H9 (cell line): ENCODE measurements around the gene ZCCHC10. TPM values are rescaled to one million over a fixed set of nuclear protein-coding genes. Genes with fewer than 3 reads are reported as not detected.
"Not testable (repeated sequence)": the region's sequence is repeated elsewhere in the genome, so short reads cannot be mapped to it uniquely, and the experiment has no call there.

Experiments used
- DNase-seq: peaks from one replicate; pipeline ENCODE4 v3.0.0-alpha.2; 2017
- H2AFZ ChIP-seq: one replicate; pipeline ENCODE4 v1.6.1; 2013; ENCODE audit warnings: mild to moderate bottlenecking, low read length, control low read depth, moderate library complexity
- H2AK5ac ChIP-seq: 2 replicates; pipeline ENCODE4 v1.6.1; 2013; ENCODE audit warnings: low read length, control low read depth, mixed read lengths; ENCODE audit not compliant: insufficient read length
- H2BK120ac ChIP-seq: one replicate; pipeline ENCODE4 v1.6.1; 2013; ENCODE audit warnings: low read depth, mild to moderate bottlenecking, low read length, control low read depth, inconsistent platforms; ENCODE audit not compliant: poor library complexity, severe bottlenecking
- H2BK12ac ChIP-seq: 2 replicates; pipeline ENCODE4 v1.6.1; 2013; ENCODE audit warnings: low read length, control low read depth, mixed read lengths, low read depth; ENCODE audit not compliant: insufficient read length
- H2BK15ac ChIP-seq: 2 replicates; pipeline ENCODE4 v1.6.1; 2013; ENCODE audit warnings: low read depth, low read length, control low read depth
- H2BK20ac ChIP-seq: one replicate; pipeline ENCODE4 v1.6.1; 2013; ENCODE audit warnings: low read depth, mild to moderate bottlenecking, low read length, control low read depth, inconsistent platforms; ENCODE audit not compliant: poor library complexity, severe bottlenecking
- H2BK5ac ChIP-seq: 2 replicates; pipeline ENCODE4 v1.6.1; 2013; ENCODE audit warnings: low read length, control low read depth, mixed read lengths; ENCODE audit not compliant: insufficient read length
- H3K14ac ChIP-seq: 2 replicates; pipeline ENCODE4 v1.6.1; 2013; ENCODE audit warnings: low read length, control low read depth; ENCODE audit not compliant: insufficient read depth
- H3K18ac ChIP-seq: 2 replicates; pipeline ENCODE4 v1.6.1; 2013; ENCODE audit warnings: low read depth, mild to moderate bottlenecking, mixed read lengths, low read length, control low read depth; ENCODE audit not compliant: insufficient read length
- H3K23ac ChIP-seq: 2 replicates; pipeline ENCODE4 v1.6.1; 2013; ENCODE audit warnings: low read length, control low read depth, mixed read lengths, low read depth; ENCODE audit not compliant: insufficient read length
- H3K23me2 ChIP-seq: 2 replicates; pipeline ENCODE4 v1.6.1; 2013; ENCODE audit warnings: low read depth, mild to moderate bottlenecking, mixed read lengths, low read length, control low read depth; ENCODE audit not compliant: insufficient read length, poor library complexity, severe bottlenecking
- H3K27ac ChIP-seq: 2 replicates; pipeline ENCODE4 v1.5.1; 2013; ENCODE audit warnings: low read length, control low read depth, mixed read lengths, low read depth; ENCODE audit not compliant: insufficient read length
- H3K27me3 ChIP-seq: 2 replicates; pipeline ENCODE4 v1.6.1; 2013; ENCODE audit warnings: low read length, control low read depth, inconsistent platforms; ENCODE audit not compliant: insufficient read depth
- H3K4ac ChIP-seq: 2 replicates; pipeline ENCODE4 v1.6.1; 2013; ENCODE audit warnings: low read depth, mild to moderate bottlenecking, control low read depth, inconsistent platforms, low read length, moderate library complexity
- H3K4me1 ChIP-seq: 2 replicates; pipeline ENCODE4 v1.6.1; 2013; ENCODE audit warnings: low read length, control low read depth, inconsistent platforms; ENCODE audit not compliant: insufficient read depth
- H3K4me2 ChIP-seq: 2 replicates; pipeline ENCODE4 v1.6.1; 2013; ENCODE audit warnings: low read length, control low read depth, mixed read lengths; ENCODE audit not compliant: insufficient read length, insufficient read depth
- H3K56ac ChIP-seq: 2 replicates; pipeline ENCODE4 v1.6.1; 2013; ENCODE audit warnings: low read depth, mild to moderate bottlenecking, mixed read lengths, low read length, control low read depth; ENCODE audit not compliant: insufficient read length
- H3K79me1 ChIP-seq: 2 replicates; pipeline ENCODE4 v1.6.1; 2013; ENCODE audit warnings: low read depth, mild to moderate bottlenecking, moderate library complexity, low read length, control low read depth, inconsistent platforms; ENCODE audit not compliant: insufficient read depth, poor library complexity, severe bottlenecking
- H3K79me2 ChIP-seq: 2 replicates; pipeline ENCODE4 v1.6.1; 2013; ENCODE audit warnings: low read length, control low read depth, inconsistent platforms; ENCODE audit not compliant: insufficient read depth
- H3K9ac ChIP-seq: 2 replicates; pipeline ENCODE4 v1.6.1; 2013; ENCODE audit warnings: low read length, control low read depth, mixed read lengths; ENCODE audit not compliant: insufficient read length; ENCODE audit errors: extremely low read depth
- H3K9me3 ChIP-seq: one replicate; pipeline ENCODE4 v1.6.1; 2013; ENCODE audit warnings: low read depth, low read length, inconsistent platforms; ENCODE audit not compliant: control insufficient read depth
- H3T11ph ChIP-seq: one replicate; pipeline ENCODE4 v1.6.1; 2013; ENCODE audit warnings: mild to moderate bottlenecking, low read length, control low read depth, inconsistent platforms
- H4K20me1 ChIP-seq: one replicate; pipeline ENCODE4 v1.6.1; 2013; ENCODE audit not compliant: control insufficient read depth, insufficient read length, insufficient read depth
- H4K5ac ChIP-seq: 2 replicates; pipeline ENCODE4 v1.6.1; 2013; ENCODE audit warnings: low read depth, mild to moderate bottlenecking, mixed read lengths, low read length, control low read depth; ENCODE audit not compliant: insufficient read length
- H4K8ac ChIP-seq: replicated peaks from 2 replicates; pipeline ENCODE4 v1.6.1; 2013; ENCODE audit warnings: low read length, control low read depth, mixed read lengths, low read depth; ENCODE audit not compliant: insufficient read length
- H4K91ac ChIP-seq: 2 replicates; pipeline ENCODE4 v1.6.1; 2013; ENCODE audit warnings: low read depth, mild to moderate bottlenecking, moderate library complexity, mixed read lengths, low read length, control low read depth; ENCODE audit not compliant: insufficient read length
- H3K27ac Mint-ChIP-seq, 3 experiments: 2 replicates in 2 of 3; 3 replicates in 1 of 3; pipeline ENCODE4 v1.8.0; 2020 to 2021; ENCODE audit warnings: mixed read lengths in 3 of 3, mild to moderate bottlenecking in 1 of 3, moderate library complexity in 1 of 3
- H3K27me3 Mint-ChIP-seq: 2 replicates; pipeline ENCODE4 v1.8.0; 2021; ENCODE audit warnings: low read depth, mild to moderate bottlenecking, moderate library complexity, mixed read lengths
- H3K36me3 Mint-ChIP-seq, 3 experiments: 2 replicates in 2 of 3; 3 replicates in 1 of 3; pipeline ENCODE4 v1.8.0; 2020 to 2021; ENCODE audit warnings: low read depth in 3 of 3, mixed read lengths in 3 of 3; ENCODE audit not compliant: insufficient read depth in 1 of 3
- H3K4me1 Mint-ChIP-seq, 2 experiments: 2 replicates each; pipeline ENCODE4 v1.8.0; 2020; ENCODE audit warnings: mixed read lengths in 2 of 2
- H3K4me3 Mint-ChIP-seq, 2 experiments: 2 replicates in 1 of 2; 3 replicates in 1 of 2; pipeline ENCODE4 v1.8.0; 2020 to 2021; ENCODE audit warnings: mild to moderate bottlenecking in 2 of 2, mixed read lengths in 2 of 2, moderate library complexity in 1 of 2
- H3K9me3 Mint-ChIP-seq, 2 experiments: 2 replicates in 1 of 2; 3 replicates in 1 of 2; pipeline ENCODE4 v1.8.0; 2020; ENCODE audit warnings: mild to moderate bottlenecking in 2 of 2, mixed read lengths in 2 of 2, moderate library complexity in 1 of 2
- CTCF ChIP-seq: fragments of 200-600 bp; sonication (generic); conservative IDR thresholded peaks from 3 replicates; pipeline ENCODE4 v1.8.0; 2021; ENCODE audit warnings: antibody characterized with exemption, mild to moderate bottlenecking
- WGBS: extraction: QIAGEN DNeasy Blood & Tissue Kit; methylation state at CpG from one replicate; pipeline ENCODE4 v1.1.7; 2013; ENCODE audit warnings: missing lambda C conversion rate, low lambda C conversion rate, mixed read lengths; ENCODE audit not compliant: insufficient read length; ENCODE audit errors: extremely low coverage; 5-methylcytosine and 5-hydroxymethylcytosine counted together
- total RNA-seq: library from RNA; stranded (reverse); gene quantifications from 2 replicates; pipeline ENCODE4 v1.2.1, GENCODE V29; 2021

The ZCCHC10 gene
- total RNA-seq, 1 experiment from 2014 or later, result 34.0 TPM

GRCh38 chr5:133047404-133047803 lies 21.1 kb upstream of the ZCCHC10 start:
- H3K9me3 ChIP-seq, result no peaks in the 10 kb centered on the region
- no peak overlapping the region for H3K4me2 ChIP-seq
- no peak overlapping the region for H3K27ac Mint-ChIP-seq
- H4K5ac ChIP-seq, result no peak overlapping the region
- H3K9me3 Mint-ChIP-seq, result peaks cover 0 to 2% of the 10 kb centered on the region in 2 experiments; a peak in 1 of 5 replicates
- H4K8ac ChIP-seq, result no peak overlapping the region
- no peak for TF ChIP-seq CTCF
- no peak overlapping the region for H3T11ph ChIP-seq
- H4K20me1 ChIP-seq, result no peaks in the 10 kb centered on the region
- H3K4me3 Mint-ChIP-seq, result no peak overlapping the region; a peak in 1 of 5 replicates
- H3K27me3 ChIP-seq, result no peaks in the 10 kb centered on the region
- H2BK12ac ChIP-seq, result no peak overlapping the region
- no peak overlapping the region for H2BK20ac ChIP-seq
- no CpG with 5 or more reads among the region's 19 CpGs for WGBS
- H3K36me3 Mint-ChIP-seq, result peaks cover 0 to 3% (median 2%) of the 10 kb centered on the region in 3 experiments; a peak in 4 of 7 replicates
- H2BK120ac ChIP-seq, result no peak overlapping the region
- no peak overlapping the region for H3K27ac ChIP-seq
- no peak overlapping the region for H2BK5ac ChIP-seq
- no peak overlapping the region for H3K18ac ChIP-seq
- H3K9ac ChIP-seq, result no peak overlapping the region
- H4K91ac ChIP-seq, result no peak overlapping the region
- no peak overlapping the region for H2AFZ ChIP-seq
- H3K14ac ChIP-seq, result no peak overlapping the region; the same call in 1 of the 2 replicates
- no peaks in the 10 kb centered on the region for H3K79me1 ChIP-seq
- no peaks in the 10 kb centered on the region for H3K27me3 Mint-ChIP-seq
- no peak overlapping the region for H3K4ac ChIP-seq
- no peak overlapping the region for H3K56ac ChIP-seq
- no peak overlapping the region for H2AK5ac ChIP-seq
- H3K79me2 ChIP-seq, result peaks cover 2% of the 10 kb centered on the region; the same call in 1 of the 2 replicates
- H3K23me2 ChIP-seq, result peaks cover 7% of the 10 kb centered on the region
- H3K4me1 ChIP-seq, result peaks cover 2% of the 10 kb centered on the region; the same call in 1 of the 2 replicates
- no peak for DNase-seq
- H3K4me1 Mint-ChIP-seq, result peaks cover 18 to 22% of the 10 kb centered on the region in 2 experiments
- H2BK15ac ChIP-seq, result no peak overlapping the region
- no peak overlapping the region for H3K23ac ChIP-seq

GRCh38 chr5:133046560-133046959 lies 20.2 kb upstream of the ZCCHC10 start:
- not testable (repeated sequence) for H2AFZ ChIP-seq, H3K23ac ChIP-seq, H2BK15ac ChIP-seq, H4K8ac ChIP-seq, H3K79me2 ChIP-seq, H2BK12ac ChIP-seq, H3K4me1 ChIP-seq, H2AK5ac ChIP-seq, H3K27me3 Mint-ChIP-seq, H3K9ac ChIP-seq, H3K27me3 ChIP-seq, H3K4me3 Mint-ChIP-seq, H4K5ac ChIP-seq, H2BK5ac ChIP-seq, H3K27ac Mint-ChIP-seq, H4K20me1 ChIP-seq, H3K4me2 ChIP-seq, H3K9me3 ChIP-seq, H3K23me2 ChIP-seq, H3K27ac ChIP-seq, H3K36me3 Mint-ChIP-seq, H3K18ac ChIP-seq, H3K56ac ChIP-seq, H3K4ac ChIP-seq, H2BK120ac ChIP-seq, H3K79me1 ChIP-seq, DNase-seq, H4K91ac ChIP-seq, H2BK20ac ChIP-seq, H3K9me3 Mint-ChIP-seq, H3T11ph ChIP-seq, H3K14ac ChIP-seq
- WGBS, result no CpG with 5 or more reads among the region's 8 CpGs
- peaks cover 18 to 22% of the 10 kb centered on the region in 2 experiments for H3K4me1 Mint-ChIP-seq
